Measurements from ENCODE around the gene SEMG2. TPM values are rescaled to one million over a fixed set of nuclear protein-coding genes. Genes with fewer than 3 reads are reported as not detected.

SEMG2 gene, protein sequence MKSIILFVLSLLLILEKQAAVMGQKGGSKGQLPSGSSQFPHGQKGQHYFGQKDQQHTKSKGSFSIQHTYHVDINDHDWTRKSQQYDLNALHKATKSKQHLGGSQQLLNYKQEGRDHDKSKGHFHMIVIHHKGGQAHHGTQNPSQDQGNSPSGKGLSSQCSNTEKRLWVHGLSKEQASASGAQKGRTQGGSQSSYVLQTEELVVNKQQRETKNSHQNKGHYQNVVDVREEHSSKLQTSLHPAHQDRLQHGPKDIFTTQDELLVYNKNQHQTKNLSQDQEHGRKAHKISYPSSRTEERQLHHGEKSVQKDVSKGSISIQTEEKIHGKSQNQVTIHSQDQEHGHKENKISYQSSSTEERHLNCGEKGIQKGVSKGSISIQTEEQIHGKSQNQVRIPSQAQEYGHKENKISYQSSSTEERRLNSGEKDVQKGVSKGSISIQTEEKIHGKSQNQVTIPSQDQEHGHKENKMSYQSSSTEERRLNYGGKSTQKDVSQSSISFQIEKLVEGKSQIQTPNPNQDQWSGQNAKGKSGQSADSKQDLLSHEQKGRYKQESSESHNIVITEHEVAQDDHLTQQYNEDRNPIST
- total RNA-seq = not detected

GRCh38 chr20:45221076-45221475 is at the start of gene SEMG2:
SEMG2 (plus strand) TSS chr20:45221373; CDS start chr20:45221390, 17 bp downstream.

DNA sequence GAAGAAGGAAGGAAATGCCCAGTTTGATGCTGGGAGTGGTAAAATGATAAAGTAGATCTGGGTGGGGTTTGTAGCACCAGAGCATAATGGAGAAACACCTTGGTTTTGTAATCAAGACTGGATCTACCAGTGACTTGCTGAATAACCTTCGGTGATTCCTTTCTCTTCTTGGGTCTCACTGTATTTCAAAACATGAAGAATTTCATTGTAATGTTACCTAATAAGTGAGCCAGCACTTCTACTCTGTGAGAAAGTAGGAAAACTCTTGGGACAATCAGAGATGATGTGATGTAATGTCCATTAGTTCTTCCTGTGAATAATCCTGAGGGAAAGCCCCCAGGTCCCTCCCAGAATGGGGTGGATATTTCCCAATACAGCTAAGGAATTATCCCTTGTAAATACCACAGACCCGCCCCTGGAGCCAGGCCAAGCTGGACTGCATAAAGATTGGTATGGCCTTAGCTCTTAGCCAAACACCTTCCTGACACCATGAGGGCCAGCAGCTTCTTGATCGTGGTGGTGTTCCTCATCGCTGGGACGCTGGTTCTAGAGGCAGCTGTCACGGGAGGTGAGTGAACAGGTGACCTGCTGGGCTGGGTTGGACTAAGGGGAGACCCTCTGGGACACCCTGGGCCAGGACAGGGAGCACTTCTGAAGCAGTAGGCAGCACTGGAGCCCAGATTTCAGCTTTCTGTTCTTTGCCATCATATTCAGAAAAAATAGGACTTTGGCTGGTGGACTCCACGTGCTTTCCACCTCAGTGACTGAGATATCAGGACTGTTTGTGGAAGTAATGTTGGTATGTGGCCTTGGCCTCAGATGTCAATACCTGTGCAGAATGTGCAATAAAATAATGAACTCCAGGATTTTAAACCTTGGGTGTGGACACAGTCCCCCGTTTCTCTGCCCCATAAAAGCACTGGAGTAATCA is 46.5 kb upstream of the SEMG2 start, which contains the start of gene PI3:
Gene PI3, plus strand, starts transcription at position 469 of the 931 bp plus-strand sequence. Its CDS starts 21 bp downstream, at position 490.

GRCh38 chr20:45206725-45207124 is 14.4 kb upstream of the SEMG2 start, which contains the start of gene SEMG1:
SEMG1 (plus strand) TSS chr20:45207033; CDS start chr20:45207054, 21 bp downstream.

GRCh38 chr20:45254383-45255262 is 33.5 kb downstream of the SEMG2 start, which contains the start of gene SLPI:
SLPI (minus strand) TSS chr20:45254564; CDS start chr20:45254543, 21 bp downstream.

Other genes with a start within 250 kb of the SEMG2 start
- under 1 TPM; 0.34 to 0.67 TPM for gene KCNS1, start 120.2 kb upstream of the SEMG2 start, total RNA-seq
- not detected for gene WFDC5, start 106.2 kb upstream of the SEMG2 start, total RNA-seq
- not detected for gene WFDC12, start 96.9 kb upstream of the SEMG2 start, total RNA-seq
- gene PI3, start 46.5 kb upstream of the SEMG2 start, total RNA-seq = under 1 TPM in 1 of 2 donors, not detected in 1; 0.69 TPM
- not detected for gene SEMG1, start 14.3 kb upstream of the SEMG2 start, total RNA-seq
- not detected for gene SLPI, start 33.2 kb downstream of the SEMG2 start, total RNA-seq
- not detected for gene RBPJL, start 85.5 kb downstream of the SEMG2 start, total RNA-seq
- gene MATN4, start 86.9 kb downstream of the SEMG2 start, total RNA-seq = not detected
- 1 to 10 TPM; 7.2 to 8.0 TPM for gene SDC4, start 127.1 kb downstream of the SEMG2 start, total RNA-seq
- gene SYS1, start 141.8 kb downstream of the SEMG2 start, total RNA-seq = 10 to 100 TPM; 16.2 to 21.3 TPM
- not detected for gene TP53TG5, start 157.0 kb downstream of the SEMG2 start, total RNA-seq
- 10 to 100 TPM in 1 of 2 donors, under 1 TPM in 1; 0.69 to 11.0 TPM for gene DBNDD2, start 186.9 kb downstream of the SEMG2 start, total RNA-seq
- 10 to 100 TPM; 39.9 to 46.3 TPM for gene PIGT, start 194.8 kb downstream of the SEMG2 start, total RNA-seq
- gene WFDC2, start 248.4 kb downstream of the SEMG2 start, total RNA-seq = not detected